Activated CD8-positive, alpha-beta memory T cell treated with anti-CD3 and anti-CD28 coated beads for 24 hours (primary cell): ENCODE results near the gene CIZ1.
"Not testable (repeated sequence)": the region's sequence is repeated elsewhere in the genome, so short reads cannot be mapped to it uniquely, and the experiment has no call there.

ENCODE experiments used
- DNase-seq: peaks from one replicate; pipeline ENCODE4 v3.0.0-alpha.2; 2020

The CIZ1 gene

GRCh38 chr9:128191406-128192046, at the start of gene CIZ1:
Gene CIZ1 (minus strand): TSS chr9:128191572. CDS start chr9:128190857, 715 bp downstream.
- peak; percentile 91 for DNase-seq

- DNase-seq: no peak
These were observed 42.5 kb upstream of the CIZ1 start for GRCh38 chr9:128233817-128234406.

- DNase-seq: no peak
These were observed 41.4 kb upstream of the CIZ1 start for GRCh38 chr9:128232528-128233428.

GRCh38 chr9:128231638-128232527, 40.5 kb upstream of the CIZ1 start:
- DNase-seq: no peak

- DNase-seq: not testable (repeated sequence)
These were observed 39.5 kb upstream of the CIZ1 start for GRCh38 chr9:128230897-128231296.

- DNase-seq: no peak
These were observed 35.0 kb upstream of the CIZ1 start for GRCh38 chr9:128226412-128226801.

- DNase-seq: no peak
These were observed 34.5 kb upstream of the CIZ1 start for GRCh38 chr9:128225770-128226411.

GRCh38 chr9:128224877-128225276, 33.5 kb upstream of the CIZ1 start:
- DNase-seq: no peak

- no peak for DNase-seq
These were observed 31.7 kb upstream of the CIZ1 start for GRCh38 chr9:128222880-128223670.

GRCh38 chr9:128222026-128222425, 30.7 kb upstream of the CIZ1 start:
- no peak for DNase-seq

GRCh38 chr9:128219831-128220230, 28.5 kb upstream of the CIZ1 start:
- DNase-seq: no peak

GRCh38 chr9:128218518-128219389, 27.4 kb upstream of the CIZ1 start:
- DNase-seq: peak; percentile 95

GRCh38 chr9:128218172-128218517, 26.8 kb upstream of the CIZ1 start:
- DNase-seq: no peak

- DNase-seq: no peak
These were observed 25.6 kb upstream of the CIZ1 start for GRCh38 chr9:128216781-128217553.

GRCh38 chr9:128215491-128216409, 24.4 kb upstream of the CIZ1 start:
- DNase-seq: no peak

GRCh38 chr9:128214571-128215490, 23.5 kb upstream of the CIZ1 start:
- DNase-seq: no peak

GRCh38 chr9:128213746-128214497, 22.6 kb upstream of the CIZ1 start:
- DNase-seq: no peak
